SKM-1 treated with dmso at 0.1 percent for 144 hours (cell line): Measurements from ENCODE around the gene RASA1.
"Not testable (repeated sequence)": the region's sequence is repeated elsewhere in the genome, so short reads cannot be mapped to it uniquely, and the experiment has no call there.

Source experiments
- DNase-seq: peaks from one replicate; lab custom pipeline; 2025; ENCODE audit not compliant: unreplicated experiment; lab: John Stamatoyannopoulos, UW

The RASA1 gene

GRCh38 chr5:87267574-87268125 lies at the start of gene RASA1:
Gene RASA1, plus strand, starts transcription at chr5:87267883. Its CDS starts 569 bp downstream, at chr5:87268452.
- DNase-seq = peak; percentile 91

GRCh38 chr5:87229780-87230179 lies 37.9 kb upstream of the RASA1 start:
- DNase-seq = no peak

GRCh38 chr5:87231037-87231808 lies 36.5 kb upstream of the RASA1 start:
- no peak for DNase-seq

DNA sequence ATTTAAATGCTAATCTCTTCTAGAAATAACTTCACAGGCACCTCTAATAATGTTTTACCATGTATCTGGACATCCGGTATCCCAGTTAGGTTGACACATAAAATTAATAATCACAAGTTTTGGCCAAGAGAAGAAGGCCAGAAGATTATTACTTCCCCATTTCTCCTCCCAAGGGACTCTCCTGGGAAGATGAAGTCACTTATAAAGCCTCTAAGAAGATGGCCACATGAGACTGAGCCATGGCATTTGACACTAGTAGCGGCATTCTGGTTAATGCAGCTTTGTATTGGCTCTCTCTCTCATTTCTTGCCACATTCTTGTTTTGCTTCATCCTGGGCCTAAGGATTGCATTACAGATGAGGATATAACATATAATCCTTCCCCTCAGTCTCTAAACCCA lies 34.5 kb upstream of the RASA1 start:
- no peak for DNase-seq

GRCh38 chr5:87241555-87241954 lies 26.1 kb upstream of the RASA1 start:
- no peak for DNase-seq

DNA sequence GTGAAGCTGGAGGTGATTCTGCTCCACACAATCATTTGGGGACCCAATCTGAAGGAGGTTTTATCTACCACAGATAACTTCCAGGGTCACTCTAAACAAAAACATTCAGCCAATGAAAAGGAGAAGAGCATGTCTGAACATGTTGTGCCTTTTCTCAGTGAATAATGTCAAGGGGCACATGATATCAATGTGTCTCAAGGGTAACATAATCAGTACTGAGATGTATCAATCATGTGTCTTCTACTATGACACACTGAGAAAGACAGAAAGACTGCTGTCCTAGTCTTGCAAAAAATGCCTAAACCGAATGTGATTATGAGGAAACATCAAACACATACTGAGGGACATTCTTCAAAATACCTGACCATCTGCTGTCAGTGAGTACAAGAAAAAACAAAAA lies 25.4 kb upstream of the RASA1 start:
- DNase-seq = no peak

DNA sequence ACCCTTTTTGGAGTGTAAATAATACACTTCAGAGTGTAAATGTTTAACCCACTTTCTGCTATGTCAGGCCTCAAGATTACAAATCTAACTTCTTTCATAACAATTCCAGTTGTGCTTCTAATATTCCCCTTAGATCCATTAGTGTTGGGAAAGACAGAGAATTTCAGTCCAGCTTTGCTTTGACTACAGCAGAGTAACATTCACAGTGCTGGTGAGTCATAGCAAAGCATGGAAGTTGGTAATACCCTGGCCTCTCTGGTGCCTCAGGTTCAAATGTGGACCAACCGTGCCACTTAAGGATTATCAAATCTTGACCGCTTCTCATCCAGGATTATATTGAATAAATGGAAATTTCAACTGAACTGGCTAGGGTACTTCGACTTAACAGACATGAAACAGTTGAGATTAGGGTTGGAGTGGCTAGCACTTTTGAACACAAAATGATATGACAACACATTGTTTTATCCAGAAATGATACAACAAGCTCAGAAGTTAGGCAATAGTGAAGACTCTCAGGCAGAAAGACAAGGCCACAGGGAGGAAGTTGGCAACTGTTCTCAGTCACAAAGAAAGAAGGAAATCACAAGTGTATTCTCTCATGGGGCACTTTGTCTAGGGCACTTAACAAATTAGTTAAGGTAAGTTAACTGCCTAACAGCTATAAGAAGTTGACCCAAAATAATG lies 24.4 kb upstream of the RASA1 start:
- peak; percentile 80 for DNase-seq

GRCh38 chr5:87245451-87245850 lies 22.2 kb upstream of the RASA1 start:
- no peak for DNase-seq

DNA sequence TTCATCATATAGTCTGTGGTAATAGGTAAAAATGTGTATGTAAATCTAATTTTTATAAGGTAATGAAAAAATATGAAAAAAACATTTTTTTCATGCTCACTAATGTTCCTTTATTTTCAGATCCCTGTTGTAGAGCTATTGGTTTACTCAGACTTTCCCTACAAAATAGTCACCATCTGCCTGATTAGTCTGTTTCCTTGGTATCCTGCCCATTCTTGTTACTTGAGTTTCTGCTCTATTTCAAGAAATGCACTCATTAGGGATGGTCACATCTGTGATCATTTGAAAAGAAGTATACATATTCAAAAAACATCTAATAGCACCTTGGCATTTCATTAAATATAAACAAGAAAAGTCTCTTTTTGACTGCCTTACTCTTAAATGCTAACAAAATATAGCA lies 21.6 kb upstream of the RASA1 start:
- no peak for DNase-seq

GRCh38 chr5:87252283-87252605 lies 15.4 kb upstream of the RASA1 start:
- no peak for DNase-seq

- no peak for DNase-seq
Observed at GRCh38 chr5:87254035-87254434, 13.6 kb upstream of the RASA1 start.

GRCh38 chr5:87258507-87258906 lies 9.2 kb upstream of the RASA1 start:
- DNase-seq = no peak

DNA sequence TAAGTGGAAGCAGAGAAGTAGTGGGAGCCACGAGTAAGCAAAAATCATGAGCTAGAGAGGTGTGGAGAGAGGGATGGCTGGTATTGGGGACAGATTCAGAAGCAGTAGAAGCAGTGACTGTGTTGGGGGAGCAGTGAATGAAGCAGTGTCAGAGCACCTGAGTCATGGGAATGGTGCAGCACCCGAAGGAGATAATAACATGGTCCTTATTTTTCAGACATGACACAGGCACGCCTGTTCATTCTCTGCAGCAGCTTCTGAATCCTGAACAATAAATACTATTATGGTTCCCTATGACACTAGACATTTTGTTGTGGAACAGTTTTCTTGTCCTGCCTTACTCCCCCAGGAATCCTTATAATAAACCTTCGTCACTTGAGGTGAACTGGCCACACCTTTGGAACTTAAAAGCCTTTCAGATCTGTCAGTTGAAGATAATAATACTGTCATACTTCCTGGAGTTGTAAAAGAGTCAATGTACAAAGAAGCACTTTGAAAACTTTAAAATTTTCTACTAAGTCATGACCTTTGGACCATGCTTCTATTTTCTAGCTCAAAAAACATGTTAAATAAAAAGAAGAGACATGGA lies 7.0 kb upstream of the RASA1 start:
- no peak for DNase-seq

DNA sequence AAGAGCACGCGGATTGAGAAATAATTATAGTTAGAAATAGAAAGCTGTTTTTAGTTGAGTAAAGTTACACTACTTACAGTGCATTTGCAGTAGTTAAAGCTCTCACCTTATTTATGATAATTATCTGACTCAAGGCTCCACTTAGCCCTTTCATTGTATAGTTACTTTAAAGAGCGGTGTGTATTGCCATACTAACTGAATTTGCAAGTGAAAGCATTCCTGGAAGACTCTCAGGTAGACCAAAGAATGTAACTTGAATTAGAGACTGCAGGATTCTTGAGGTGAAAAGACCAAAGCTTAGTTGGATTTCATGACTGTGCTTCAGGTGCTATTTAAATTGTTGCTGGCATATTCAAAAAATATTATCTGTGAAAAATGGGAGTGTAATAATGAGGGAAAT lies 4.2 kb upstream of the RASA1 start:
- no peak for DNase-seq

DNA sequence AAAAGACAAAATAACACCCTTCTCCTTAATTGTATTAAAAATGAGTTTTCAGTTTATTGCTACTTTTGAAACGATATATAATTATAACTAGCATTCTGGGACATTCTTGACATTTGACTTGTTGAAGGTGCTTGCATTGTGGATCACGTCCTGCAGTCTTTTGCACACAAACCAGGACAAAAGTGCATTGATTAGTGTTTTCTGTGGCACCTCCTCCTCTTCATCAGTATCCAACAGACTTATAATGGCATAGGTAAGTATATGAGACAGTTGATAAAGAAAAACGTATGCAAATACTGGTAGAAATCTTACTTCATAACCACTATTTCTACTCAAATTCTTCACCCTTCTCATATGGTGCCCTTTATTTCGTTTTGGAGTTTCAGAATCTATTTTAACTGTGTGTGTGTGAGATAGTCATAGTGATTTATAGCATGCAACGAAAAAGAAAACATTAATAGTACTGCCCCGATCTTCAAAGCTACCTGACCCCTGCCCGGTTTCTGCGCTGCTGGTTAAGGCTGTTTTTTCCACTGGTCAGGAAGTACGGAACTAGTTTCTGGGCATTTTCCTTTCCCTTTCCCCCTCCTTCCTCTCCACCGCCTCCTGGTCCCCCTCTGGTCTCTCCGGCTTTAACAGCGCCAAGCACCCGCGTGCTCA lies 639 bp upstream of the RASA1 start:
- DNase-seq = no peak

DNA sequence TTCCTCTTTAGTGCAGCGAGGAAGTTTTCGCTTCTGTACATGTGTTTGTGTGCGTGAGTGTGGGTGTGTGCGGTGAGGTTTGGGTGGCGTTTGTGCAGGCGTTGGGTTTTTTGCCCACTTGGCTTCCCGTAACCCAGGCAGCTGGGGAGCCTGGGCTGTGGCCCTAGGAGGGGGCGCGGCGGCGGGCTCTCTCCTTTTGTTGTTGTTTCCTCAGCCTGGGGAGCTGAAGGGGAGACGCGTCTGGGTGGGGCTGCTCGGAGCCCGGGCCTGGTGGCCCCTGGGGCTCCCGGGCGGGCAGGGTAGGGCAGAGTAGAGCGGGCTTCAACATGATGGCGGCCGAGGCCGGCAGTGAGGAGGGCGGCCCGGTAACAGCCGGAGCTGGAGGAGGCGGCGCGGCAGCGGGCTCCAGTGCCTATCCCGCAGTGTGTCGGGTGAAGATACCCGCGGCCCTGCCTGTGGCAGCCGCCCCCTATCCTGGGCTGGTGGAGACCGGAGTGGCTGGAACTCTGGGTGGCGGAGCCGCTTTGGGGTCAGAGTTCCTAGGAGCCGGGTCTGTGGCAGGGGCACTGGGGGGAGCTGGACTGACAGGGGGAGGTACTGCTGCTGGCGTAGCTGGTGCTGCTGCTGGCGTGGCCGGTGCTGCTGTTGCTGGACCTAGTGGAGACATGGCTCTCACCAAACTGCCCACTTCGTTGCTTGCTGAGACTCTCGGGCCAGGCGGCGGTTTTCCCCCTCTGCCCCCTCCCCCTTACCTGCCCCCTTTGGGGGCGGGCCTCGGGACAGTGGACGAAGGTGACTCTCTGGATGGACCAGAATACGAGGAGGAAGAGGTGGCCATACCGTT lies 665 bp downstream of the RASA1 start:
- DNase-seq = no peak

GRCh38 chr5:87268970-87269377 lies 1.3 kb downstream of the RASA1 start:
- no peak for DNase-seq

DNA sequence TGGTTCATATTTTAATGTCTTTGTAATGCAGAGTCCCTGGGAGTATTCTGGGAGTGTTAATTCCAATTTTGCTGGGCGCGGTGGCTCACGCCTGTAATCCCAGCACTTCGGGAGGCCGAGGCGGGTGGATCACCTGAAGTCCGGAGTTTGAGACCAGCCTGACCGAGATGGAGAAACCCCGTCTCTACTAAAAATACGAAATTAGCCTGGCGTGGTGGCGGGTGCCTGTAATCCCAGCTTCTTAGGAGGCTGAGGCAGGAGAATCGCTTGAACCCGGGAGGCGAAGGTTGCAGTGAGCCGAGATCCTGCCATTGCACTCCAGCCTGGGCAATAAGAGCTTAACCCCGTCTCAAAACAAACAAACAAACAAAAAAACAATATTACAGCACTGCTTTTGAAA lies 3.2 kb downstream of the RASA1 start:
- DNase-seq = not testable (repeated sequence)

DNA sequence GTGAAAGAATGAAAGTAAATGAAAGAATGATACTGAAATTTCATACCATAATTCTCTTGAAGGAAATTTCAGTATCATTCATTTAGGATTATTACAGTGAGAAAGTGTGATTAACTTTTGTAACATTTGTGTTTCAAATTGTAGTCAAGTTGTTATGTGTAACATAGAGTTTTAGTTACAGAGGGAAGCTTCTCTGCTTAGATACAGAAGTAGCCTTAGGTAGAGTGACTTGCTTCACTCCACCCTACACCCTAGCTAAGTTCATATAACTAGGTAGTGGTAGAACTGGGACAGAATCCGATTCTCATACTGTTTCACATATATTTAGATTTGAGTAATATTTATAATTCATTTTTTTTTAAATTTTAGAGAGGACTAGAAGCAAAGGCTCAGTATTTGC lies 9.0 kb downstream of the RASA1 start:
- DNase-seq = no peak

GRCh38 chr5:87277279-87277835 lies 9.7 kb downstream of the RASA1 start:
- DNase-seq = no peak
